A549 (cell line): ENCODE results near the gene THY1.

Experiments used
- MAFK ChIP-seq: fragments of 450-650 bp; IDR thresholded peaks from 2 replicates; pipeline ENCODE4 v1.6.1; 2014; ENCODE audit not compliant: partially characterized antibody
- MYC ChIP-seq: IDR thresholded peaks from 2 replicates; pipeline ENCODE4 v1.6.1; 2012; ENCODE audit warnings: mild to moderate bottlenecking, inconsistent platforms, low read length, improper control_type of control experiment, borderline replicate concordance
- NR3C1 ChIP-seq: fragments of >200 bp; sonication (Bioruptor Twin); formaldehyde crosslinking; IDR thresholded peaks from 3 replicates; pipeline ENCODE4 v1.6.1; 2017
- RAD21 ChIP-seq, 2 experiments: fragments of >200 bp in 1 of 2; sonication (Bioruptor Twin) in 1 of 2; formaldehyde crosslinking in 1 of 2; IDR thresholded peaks in 1 of 2; conservative IDR thresholded peaks in 1 of 2; 2 replicates in 1 of 2; 3 replicates in 1 of 2; pipeline ENCODE4 v1.6.1; 2012 to 2018; ENCODE audit warnings: inconsistent platforms in 1 of 2
- TF ChIP-seq, protein P1 (sequence below): IDR thresholded peaks from 2 replicates; pipeline ENCODE4 v1.6.1; 2012

- TF ChIP-seq RAD21 (conservative IDR thresholded peaks at IDR 0.05 in 1 of 2, IDR thresholded peaks at IDR 0.05 in 1 of 2) (no peak), MAFK (no peak), NR3C1 (no peak), MYC (no peak)
- TF ChIP-seq, protein P1, sequence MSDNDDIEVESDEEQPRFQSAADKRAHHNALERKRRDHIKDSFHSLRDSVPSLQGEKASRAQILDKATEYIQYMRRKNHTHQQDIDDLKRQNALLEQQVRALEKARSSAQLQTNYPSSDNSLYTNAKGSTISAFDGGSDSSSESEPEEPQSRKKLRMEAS: no peak
These were observed 797 bp downstream of the THY1 start for GRCh38 chr11:119421941-119422808.
